ENCODE data around the gene NELFB.

NELFB gene

DNA sequence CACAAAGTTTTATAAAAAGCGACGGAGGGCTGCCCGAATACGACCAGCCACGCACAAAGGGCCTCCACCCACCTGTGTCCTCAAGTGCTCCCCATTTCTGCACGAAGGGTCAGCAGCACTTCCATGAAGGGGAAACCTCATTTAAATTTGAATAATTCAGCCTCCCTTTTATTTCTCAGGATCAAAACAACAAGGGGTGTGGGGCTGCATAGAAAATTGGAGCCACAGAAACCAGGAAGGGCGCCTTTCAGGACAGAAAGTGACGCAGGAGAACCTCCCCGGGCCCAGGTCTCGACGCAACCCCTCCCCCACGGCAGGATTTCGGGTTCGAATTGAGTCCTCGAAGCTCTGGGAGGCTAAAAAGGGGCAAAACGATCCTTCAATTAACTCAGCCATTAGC lies 44.8 kb downstream of the NELFB start:
- Histone ChIP-seq H3K27me3 (ENCODE audit: insufficient read depth, low read depth, severe bottlenecking) (peaks cover 2% of the 10 kb centered on the region), H3K4me3 (ENCODE audit: low read depth, low read length) (peak overlapping the region; percentile 68), H3K27ac (no peak overlapping the region), H3K36me3 (peaks cover 10% of the 10 kb centered on the region), H3K9me3 (ENCODE audit: severe bottlenecking) (no peaks in the 10 kb centered on the region)
- TF ChIP-seq, protein P1, sequence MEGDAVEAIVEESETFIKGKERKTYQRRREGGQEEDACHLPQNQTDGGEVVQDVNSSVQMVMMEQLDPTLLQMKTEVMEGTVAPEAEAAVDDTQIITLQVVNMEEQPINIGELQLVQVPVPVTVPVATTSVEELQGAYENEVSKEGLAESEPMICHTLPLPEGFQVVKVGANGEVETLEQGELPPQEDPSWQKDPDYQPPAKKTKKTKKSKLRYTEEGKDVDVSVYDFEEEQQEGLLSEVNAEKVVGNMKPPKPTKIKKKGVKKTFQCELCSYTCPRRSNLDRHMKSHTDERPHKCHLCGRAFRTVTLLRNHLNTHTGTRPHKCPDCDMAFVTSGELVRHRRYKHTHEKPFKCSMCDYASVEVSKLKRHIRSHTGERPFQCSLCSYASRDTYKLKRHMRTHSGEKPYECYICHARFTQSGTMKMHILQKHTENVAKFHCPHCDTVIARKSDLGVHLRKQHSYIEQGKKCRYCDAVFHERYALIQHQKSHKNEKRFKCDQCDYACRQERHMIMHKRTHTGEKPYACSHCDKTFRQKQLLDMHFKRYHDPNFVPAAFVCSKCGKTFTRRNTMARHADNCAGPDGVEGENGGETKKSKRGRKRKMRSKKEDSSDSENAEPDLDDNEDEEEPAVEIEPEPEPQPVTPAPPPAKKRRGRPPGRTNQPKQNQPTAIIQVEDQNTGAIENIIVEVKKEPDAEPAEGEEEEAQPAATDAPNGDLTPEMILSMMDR (IDR thresholded peaks at IDR 0.05; ENCODE audit: low read depth, low read length), result no peak
- peak; percentile 15 for DNase-seq

DNA sequence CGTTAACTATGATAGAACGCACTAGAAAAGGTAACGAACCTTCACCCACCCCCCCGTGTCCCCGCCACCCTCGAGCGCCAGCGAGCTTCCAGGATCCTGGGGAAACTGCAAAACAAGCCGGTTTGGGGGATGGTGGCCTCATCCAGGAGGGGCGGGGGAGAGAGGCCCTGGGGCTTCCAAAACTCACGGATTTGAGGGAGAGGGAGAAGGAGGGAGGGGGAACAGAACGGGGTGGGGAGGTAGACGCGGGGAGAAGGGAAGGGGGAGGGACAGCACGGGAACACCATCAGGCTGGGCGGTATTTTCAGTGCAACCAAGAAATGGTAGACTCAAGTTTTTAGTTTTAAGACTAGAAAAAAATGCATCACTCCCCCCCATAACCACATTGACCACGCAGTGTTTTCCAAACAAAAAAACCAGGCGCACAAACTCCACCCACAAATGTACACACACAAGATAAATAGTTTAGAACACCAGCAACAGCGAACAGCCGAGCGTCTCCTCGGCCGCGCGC lies 45.5 kb downstream of the NELFB start:
- peak overlapping the region; percentile 56; the same call in 1 of the 2 replicates for H3K27ac ChIP-seq
- no peaks in the 10 kb centered on the region for H3K9me3 ChIP-seq (ENCODE audit: severe bottlenecking)
- peaks cover 10% of the 10 kb centered on the region for H3K36me3 ChIP-seq
- H3K27me3 ChIP-seq (ENCODE audit: insufficient read depth, low read depth, severe bottlenecking), result peaks cover 2% of the 10 kb centered on the region
- peak overlapping the region; percentile 68 for H3K4me3 ChIP-seq (ENCODE audit: low read depth, low read length)
- DNase-seq, result peak; percentile 46
- TF ChIP-seq, protein P1 (IDR thresholded peaks at IDR 0.05; ENCODE audit: low read depth, low read length), result no peak

DNA sequence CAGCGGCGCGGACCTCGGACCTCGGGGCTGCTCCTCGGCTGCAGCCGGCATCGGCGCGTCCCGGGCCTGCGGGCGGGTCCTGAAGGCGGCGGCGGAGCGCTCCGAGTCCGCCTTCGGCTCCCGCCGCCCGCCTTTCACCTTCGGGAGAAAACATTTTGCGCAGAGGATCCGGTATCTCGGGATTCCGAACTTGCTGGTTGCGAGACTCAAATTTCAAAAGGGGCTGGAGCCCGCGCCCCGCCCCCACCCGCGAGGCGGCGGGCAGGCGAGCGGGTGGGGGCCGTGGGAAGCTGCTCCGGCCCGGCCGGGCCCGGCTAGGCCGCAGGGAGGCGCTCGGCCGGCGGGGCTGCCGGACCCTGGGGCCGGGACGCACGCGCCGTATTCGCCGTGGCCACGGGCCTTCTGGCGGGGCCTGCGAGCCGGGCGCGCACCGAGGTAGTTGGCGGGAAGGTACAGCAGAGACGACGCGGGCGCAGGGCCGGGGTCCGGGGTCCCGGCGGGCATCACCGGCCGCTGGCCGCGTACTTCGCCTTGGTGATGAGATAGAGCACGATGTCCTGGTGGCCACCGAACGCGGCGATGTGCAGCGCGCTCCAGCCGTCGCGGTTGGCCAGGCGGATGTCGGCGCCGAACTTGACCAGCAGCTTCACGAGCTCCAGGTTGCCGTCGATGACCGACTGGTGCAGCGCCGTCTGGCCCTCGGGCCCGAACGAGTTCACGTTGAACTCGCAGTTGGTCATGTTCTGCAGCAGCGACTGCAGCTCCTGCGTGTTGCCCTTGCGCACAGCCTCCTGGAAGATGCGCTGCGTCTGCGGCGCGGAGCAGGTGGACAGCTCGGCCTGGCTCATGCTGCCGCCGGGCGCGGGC lies 46.2 kb downstream of the NELFB start:
- Histone ChIP-seq H3K36me3 (peaks cover 10% of the 10 kb centered on the region), H3K27me3 (ENCODE audit: insufficient read depth, low read depth, severe bottlenecking) (peaks cover 2% of the 10 kb centered on the region), H3K9me3 (ENCODE audit: severe bottlenecking) (no peaks in the 10 kb centered on the region), H3K27ac (peak overlapping the region; percentile 72), H3K4me3 (ENCODE audit: low read depth, low read length) (peak overlapping the region; percentile 68)
- TF ChIP-seq, protein P1 (IDR thresholded peaks at IDR 0.05; ENCODE audit: low read depth, low read length), result peak; percentile 44; the same call in 1 of the 2 replicates
- peak; percentile 59 for DNase-seq

DNA sequence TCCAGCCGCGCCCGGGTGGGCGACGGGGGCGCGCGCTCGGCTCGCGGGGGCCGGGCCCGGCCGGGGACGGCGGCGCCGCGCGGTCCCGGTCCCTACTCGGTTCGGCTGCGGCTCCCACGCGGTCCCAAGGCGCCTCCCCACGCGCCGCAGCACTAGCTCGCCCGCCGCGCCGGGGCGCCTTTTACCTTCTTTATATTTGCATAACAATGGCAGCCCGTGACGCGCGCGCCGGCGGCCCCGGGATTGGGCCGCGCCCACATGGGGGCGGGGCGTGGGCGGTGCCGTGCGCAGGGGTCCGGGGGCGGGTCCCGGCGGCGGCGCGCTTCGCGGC lies 47.0 kb downstream of the NELFB start, which contains the start of gene NRARP:
Gene NRARP (minus strand): TSS at position 154 of the 331 bp plus-strand sequence. CDS start 343 bp downstream, outside the sequence.
- DNase-seq, result peak; percentile 92
- Histone ChIP-seq H3K36me3 (peaks cover 10% of the 10 kb centered on the region), H3K9me3 (ENCODE audit: severe bottlenecking) (no peaks in the 10 kb centered on the region), H3K27ac (peak within 1 kb of the TSS; percentile 78), H3K27me3 (ENCODE audit: insufficient read depth, low read depth, severe bottlenecking) (no peaks in the 10 kb centered on the region), H3K4me3 (ENCODE audit: low read depth, low read length) (peak within 1 kb of the TSS; percentile 68)
- TF ChIP-seq, protein P1 (IDR thresholded peaks at IDR 0.05; ENCODE audit: low read depth, low read length), result no peak

DNA sequence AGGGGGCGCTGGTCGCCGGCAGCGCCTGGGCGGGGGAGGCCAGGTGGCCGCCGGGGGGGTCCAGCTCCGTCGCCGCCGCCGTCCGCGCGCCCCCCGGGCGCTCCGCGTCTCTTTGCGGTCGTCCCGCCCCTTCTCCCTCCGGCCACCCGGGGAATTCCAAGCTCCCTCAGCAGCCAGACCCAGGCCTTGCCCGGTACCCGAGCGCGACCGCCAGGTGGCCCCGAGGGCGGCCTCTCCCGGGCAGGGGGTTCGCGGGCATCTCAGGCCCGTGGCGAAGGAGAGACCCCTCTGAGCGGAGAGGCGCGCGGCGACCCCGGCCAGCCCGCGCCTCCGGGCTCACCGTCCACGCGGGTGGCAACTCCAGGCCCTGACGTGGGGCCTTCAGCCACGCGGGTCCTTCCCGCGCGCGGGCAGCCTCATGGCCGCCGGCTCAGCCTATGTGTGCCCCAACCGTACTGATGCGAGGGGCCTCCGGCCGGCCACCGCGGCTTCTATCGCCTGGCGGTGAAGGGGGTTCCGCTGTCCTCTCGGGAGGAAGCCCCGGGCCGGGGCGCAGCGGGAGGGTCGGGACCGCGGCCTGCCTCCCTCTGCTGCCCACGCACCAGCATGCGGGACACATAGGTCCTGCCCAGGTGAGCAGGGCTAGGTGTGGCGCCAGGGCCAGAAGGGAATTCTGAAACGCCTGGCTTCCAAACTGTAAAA lies 47.5 kb downstream of the NELFB start:
- TF ChIP-seq, protein P1 (IDR thresholded peaks at IDR 0.05; ENCODE audit: low read depth, low read length), result peak; percentile 59; the same call in 1 of the 2 replicates
- no peaks in the 10 kb centered on the region for H3K27me3 ChIP-seq (ENCODE audit: insufficient read depth, low read depth, severe bottlenecking)
- no peaks in the 10 kb centered on the region for H3K9me3 ChIP-seq (ENCODE audit: severe bottlenecking)
- peak; percentile 26 for DNase-seq
- peaks cover 10% of the 10 kb centered on the region for H3K36me3 ChIP-seq
- peak overlapping the region; percentile 60 for H3K4me3 ChIP-seq (ENCODE audit: low read depth, low read length)
- H3K27ac ChIP-seq, result peak overlapping the region; percentile 78

All from WERI-Rb-1 (cell line).